Panc1 (cell line): ENCODE results near the gene MEGF9.

Source experiments
- CTCF ChIP-seq: fragments of 450-650 bp; IDR thresholded peaks from 2 replicates; pipeline ENCODE4 v1.5.1; 2017; ENCODE audit warnings: mild to moderate bottlenecking
- POLR2AphosphoS5 ChIP-seq: IDR thresholded peaks from 2 replicates; pipeline ENCODE4 v1.6.1; 2012; ENCODE audit warnings: mild to moderate bottlenecking, low read depth, low read length, moderate library complexity
- REST ChIP-seq, 2 experiments: IDR thresholded peaks; 2 replicates each; pipeline ENCODE4 v1.6.1; 2011 to 2012; ENCODE audit warnings: low read depth in 2 of 2, control low read depth in 1 of 2, low read length in 1 of 2, mild to moderate bottlenecking in 1 of 2, moderate library complexity in 1 of 2; ENCODE audit not compliant: insufficient read depth in 1 of 2
- SIN3A ChIP-seq: IDR thresholded peaks from 2 replicates; pipeline ENCODE4 v1.6.1; 2012; ENCODE audit warnings: low read depth, mild to moderate bottlenecking, low read length, moderate library complexity, borderline replicate concordance; ENCODE audit not compliant: insufficient read depth
- TCF7L2 ChIP-seq: IDR thresholded peaks from 2 replicates; pipeline ENCODE4 v1.6.1; 2011; ENCODE audit warnings: mild to moderate bottlenecking, low read depth, low read length, inconsistent platforms

DNA sequence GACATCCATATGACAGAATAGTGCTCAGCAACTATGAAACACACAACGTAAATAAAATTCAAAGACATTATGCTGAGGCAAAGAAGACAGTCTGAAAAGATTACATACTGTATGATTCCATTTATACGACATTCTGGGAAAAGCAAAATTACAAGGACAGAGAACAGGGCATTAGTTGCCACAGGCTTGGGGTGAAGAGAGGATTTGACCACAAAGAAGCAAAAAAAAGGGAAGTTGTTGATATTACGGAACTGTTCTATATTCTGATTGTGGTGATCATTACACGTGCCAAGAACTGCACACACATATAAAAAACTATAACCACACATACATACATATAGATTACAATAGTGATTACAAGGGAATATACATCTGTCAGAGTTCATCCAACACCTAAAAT is 158.4 kb downstream of the MEGF9 start:
- TF ChIP-seq CTCF (no peak), TCF7L2 (no peak), POLR2AphosphoS5 (no peak), SIN3A (no peak), REST (IDR thresholded peaks at IDR 0.05; ENCODE audit: insufficient read depth in 1 of 2, low read depth in 2 of 2, low read length in 1 of 2) (no peak)
